Measurements from ENCODE around the gene MARCHF9.

DNA sequence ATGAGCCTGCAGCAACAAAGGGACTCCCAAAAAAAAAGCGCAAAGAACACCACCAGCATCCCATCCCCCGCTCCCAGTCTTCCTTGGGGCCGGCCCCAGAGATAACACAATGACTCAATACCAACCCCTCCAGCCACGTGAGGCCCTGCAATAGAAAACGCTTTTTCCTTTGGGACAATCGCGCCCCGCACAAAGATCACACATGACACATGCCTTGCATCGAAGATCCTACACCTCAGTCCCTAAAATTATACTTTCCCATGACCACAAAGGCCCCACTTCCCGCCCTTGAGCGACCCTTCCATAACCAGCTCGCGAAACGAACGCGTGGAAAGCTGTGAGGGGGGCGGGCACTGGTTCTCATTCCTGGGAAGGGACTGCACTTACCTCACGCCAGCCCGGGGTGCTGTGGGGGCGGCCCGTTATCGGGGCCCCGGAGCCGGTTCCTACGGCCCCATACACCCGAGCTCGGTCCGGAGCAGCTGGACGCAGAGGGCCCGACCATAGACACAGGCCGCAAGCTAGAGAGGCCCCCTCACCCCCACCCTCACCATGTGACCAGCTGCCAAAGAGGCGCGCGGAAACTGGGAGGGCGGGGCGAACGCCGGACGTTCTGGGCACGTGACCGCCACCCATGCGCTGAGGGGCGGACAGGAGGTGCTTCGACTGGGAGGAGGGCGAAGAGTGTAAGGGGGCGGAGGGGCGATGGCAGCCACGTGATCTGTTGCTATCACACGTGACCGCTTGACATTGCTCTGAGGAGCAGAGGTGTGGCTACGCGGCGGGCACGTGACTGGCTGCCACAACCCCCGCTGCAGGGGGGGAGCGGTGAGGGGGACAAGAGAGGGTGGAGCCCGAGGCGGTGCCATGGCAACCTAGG, 2.9 kb upstream of the MARCHF9 start, which contains the start of gene CDK4:
- TF ChIP-seq, protein P1, sequence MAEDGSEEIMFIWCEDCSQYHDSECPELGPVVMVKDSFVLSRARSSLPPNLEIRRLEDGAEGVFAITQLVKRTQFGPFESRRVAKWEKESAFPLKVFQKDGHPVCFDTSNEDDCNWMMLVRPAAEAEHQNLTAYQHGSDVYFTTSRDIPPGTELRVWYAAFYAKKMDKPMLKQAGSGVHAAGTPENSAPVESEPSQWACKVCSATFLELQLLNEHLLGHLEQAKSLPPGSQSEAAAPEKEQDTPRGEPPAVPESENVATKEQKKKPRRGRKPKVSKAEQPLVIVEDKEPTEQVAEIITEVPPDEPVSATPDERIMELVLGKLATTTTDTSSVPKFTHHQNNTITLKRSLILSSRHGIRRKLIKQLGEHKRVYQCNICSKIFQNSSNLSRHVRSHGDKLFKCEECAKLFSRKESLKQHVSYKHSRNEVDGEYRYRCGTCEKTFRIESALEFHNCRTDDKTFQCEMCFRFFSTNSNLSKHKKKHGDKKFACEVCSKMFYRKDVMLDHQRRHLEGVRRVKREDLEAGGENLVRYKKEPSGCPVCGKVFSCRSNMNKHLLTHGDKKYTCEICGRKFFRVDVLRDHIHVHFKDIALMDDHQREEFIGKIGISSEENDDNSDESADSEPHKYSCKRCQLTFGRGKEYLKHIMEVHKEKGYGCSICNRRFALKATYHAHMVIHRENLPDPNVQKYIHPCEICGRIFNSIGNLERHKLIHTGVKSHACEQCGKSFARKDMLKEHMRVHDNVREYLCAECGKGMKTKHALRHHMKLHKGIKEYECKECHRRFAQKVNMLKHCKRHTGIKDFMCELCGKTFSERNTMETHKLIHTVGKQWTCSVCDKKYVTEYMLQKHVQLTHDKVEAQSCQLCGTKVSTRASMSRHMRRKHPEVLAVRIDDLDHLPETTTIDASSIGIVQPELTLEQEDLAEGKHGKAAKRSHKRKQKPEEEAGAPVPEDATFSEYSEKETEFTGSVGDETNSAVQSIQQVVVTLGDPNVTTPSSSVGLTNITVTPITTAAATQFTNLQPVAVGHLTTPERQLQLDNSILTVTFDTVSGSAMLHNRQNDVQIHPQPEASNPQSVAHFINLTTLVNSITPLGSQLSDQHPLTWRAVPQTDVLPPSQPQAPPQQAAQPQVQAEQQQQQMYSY (CRISPR knock-in tag; IDR thresholded peaks at IDR 0.05): no peak
- TF ChIP-seq NR3C1 (CRISPR knock-in tag; conservative IDR thresholded peaks at IDR 0.05; ENCODE audit: low read depth) (no peak), ZNF232 (CRISPR knock-in tag; IDR thresholded peaks at IDR 0.05) (no peak)
- TF ChIP-seq, protein P2, sequence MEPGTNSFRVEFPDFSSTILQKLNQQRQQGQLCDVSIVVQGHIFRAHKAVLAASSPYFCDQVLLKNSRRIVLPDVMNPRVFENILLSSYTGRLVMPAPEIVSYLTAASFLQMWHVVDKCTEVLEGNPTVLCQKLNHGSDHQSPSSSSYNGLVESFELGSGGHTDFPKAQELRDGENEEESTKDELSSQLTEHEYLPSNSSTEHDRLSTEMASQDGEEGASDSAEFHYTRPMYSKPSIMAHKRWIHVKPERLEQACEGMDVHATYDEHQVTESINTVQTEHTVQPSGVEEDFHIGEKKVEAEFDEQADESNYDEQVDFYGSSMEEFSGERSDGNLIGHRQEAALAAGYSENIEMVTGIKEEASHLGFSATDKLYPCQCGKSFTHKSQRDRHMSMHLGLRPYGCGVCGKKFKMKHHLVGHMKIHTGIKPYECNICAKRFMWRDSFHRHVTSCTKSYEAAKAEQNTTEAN (CRISPR knock-in tag; IDR thresholded peaks at IDR 0.05): peak; percentile 90
- TF ChIP-seq, protein P3, sequence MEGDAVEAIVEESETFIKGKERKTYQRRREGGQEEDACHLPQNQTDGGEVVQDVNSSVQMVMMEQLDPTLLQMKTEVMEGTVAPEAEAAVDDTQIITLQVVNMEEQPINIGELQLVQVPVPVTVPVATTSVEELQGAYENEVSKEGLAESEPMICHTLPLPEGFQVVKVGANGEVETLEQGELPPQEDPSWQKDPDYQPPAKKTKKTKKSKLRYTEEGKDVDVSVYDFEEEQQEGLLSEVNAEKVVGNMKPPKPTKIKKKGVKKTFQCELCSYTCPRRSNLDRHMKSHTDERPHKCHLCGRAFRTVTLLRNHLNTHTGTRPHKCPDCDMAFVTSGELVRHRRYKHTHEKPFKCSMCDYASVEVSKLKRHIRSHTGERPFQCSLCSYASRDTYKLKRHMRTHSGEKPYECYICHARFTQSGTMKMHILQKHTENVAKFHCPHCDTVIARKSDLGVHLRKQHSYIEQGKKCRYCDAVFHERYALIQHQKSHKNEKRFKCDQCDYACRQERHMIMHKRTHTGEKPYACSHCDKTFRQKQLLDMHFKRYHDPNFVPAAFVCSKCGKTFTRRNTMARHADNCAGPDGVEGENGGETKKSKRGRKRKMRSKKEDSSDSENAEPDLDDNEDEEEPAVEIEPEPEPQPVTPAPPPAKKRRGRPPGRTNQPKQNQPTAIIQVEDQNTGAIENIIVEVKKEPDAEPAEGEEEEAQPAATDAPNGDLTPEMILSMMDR (IDR thresholded peaks at IDR 0.05): no peak
